HG03025 (cell line): ENCODE measurements around the gene PDYN.

Experiments
- ATAC-seq: cut with Tn5 transposase; IDR thresholded peaks from one replicate; pipeline ENCODE4 v1.9.1; 2021; ENCODE audit warnings: mild to moderate bottlenecking, moderate library complexity; ENCODE audit not compliant: unreplicated experiment, low FRiP score

Gene PDYN

GRCh38 chr20:1937316-1937976 lies 56.4 kb downstream of the PDYN start:
- ATAC-seq: no peak

GRCh38 chr20:1935696-1936366 lies 58.0 kb downstream of the PDYN start:
- no peak for ATAC-seq

- no peak for ATAC-seq
These were observed 58.9 kb downstream of the PDYN start for GRCh38 chr20:1934721-1935573.

GRCh38 chr20:1934156-1934555 lies 59.7 kb downstream of the PDYN start:
- ATAC-seq: no peak

- ATAC-seq: no peak
These were observed 60.4 kb downstream of the PDYN start for GRCh38 chr20:1933465-1933870.

- no peak for ATAC-seq
These were observed 60.9 kb downstream of the PDYN start for GRCh38 chr20:1932971-1933370.

GRCh38 chr20:1931830-1932229 lies 62.0 kb downstream of the PDYN start:
- ATAC-seq: no peak

GRCh38 chr20:1930165-1930564 lies 63.7 kb downstream of the PDYN start:
- ATAC-seq: no peak

- no peak for ATAC-seq
These were observed 64.4 kb downstream of the PDYN start for GRCh38 chr20:1929460-1929859.

GRCh38 chr20:1928782-1929181 lies 65.1 kb downstream of the PDYN start:
- ATAC-seq: no peak
